Mucosa of rectum (tissue), 2 donors: Measurements from ENCODE around the gene HPS6.

Experiments
- H3K27ac ChIP-seq, 2 donors: one replicate each; pipeline ENCODE4 v1.7.0; 2013; ENCODE audit warnings: inconsistent platforms in 2 of 2, low read depth in 2 of 2, low read length in 2 of 2
- H3K27me3 ChIP-seq, 2 donors: one replicate each; pipeline ENCODE4 v1.7.0; 2013; ENCODE audit warnings: low read length in 2 of 2; ENCODE audit not compliant: control insufficient read depth in 2 of 2, insufficient read depth in 2 of 2
- H3K36me3 ChIP-seq, 2 donors: one replicate each; pipeline ENCODE4 v1.7.0; 2013; ENCODE audit warnings: low read length in 2 of 2; ENCODE audit not compliant: control insufficient read depth in 2 of 2, insufficient read depth in 2 of 2
- H3K4me1 ChIP-seq, 2 donors: one replicate each; pipeline ENCODE4 v1.7.0; 2013; ENCODE audit warnings: low read length in 2 of 2, mild to moderate bottlenecking in 1 of 2; ENCODE audit not compliant: control insufficient read depth in 2 of 2, insufficient read depth in 2 of 2
- H3K4me3 ChIP-seq, 2 donors: one replicate each; pipeline ENCODE4 v1.7.0; 2013; ENCODE audit warnings: low read length in 2 of 2
- H3K9ac ChIP-seq, 2 donors: one replicate each; pipeline ENCODE4 v1.7.0; 2013; ENCODE audit warnings: low read length in 2 of 2, low read depth in 1 of 2, mild to moderate bottlenecking in 1 of 2
- H3K9me3 ChIP-seq, 2 donors: one replicate each; pipeline ENCODE4 v1.7.0; 2013; ENCODE audit warnings: low read length in 2 of 2; ENCODE audit not compliant: control insufficient read depth in 2 of 2
- donor health status: healthy.
- donor health status: Normal muscosa, but diverticular disease.

The HPS6 gene

DNA sequence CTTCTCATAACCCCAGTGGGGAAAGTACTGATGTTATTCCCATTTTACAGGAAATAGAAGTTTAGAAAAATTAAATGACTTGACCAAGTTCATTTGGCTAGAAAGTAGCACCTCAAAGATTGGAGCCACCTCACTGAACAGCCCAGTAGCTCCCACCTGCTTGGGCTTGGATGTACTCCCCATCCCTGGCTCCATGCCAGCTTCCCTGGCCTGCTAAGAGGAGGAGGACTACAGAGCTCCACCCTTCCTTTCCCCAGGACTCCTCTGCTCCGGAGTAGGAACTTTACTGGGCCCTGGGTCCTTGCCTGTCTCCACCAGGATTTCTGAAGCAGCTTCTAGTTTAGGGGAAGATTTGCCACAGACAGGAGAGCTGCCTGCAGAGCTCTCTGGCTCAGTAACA is 3.1 kb downstream of the HPS6 start:
- H3K27me3 ChIP-seq, result no peaks in the 10 kb centered on the region
- no peaks in the 10 kb centered on the region for H3K9me3 ChIP-seq
- H3K27ac ChIP-seq, result no peak overlapping the region
- no peak overlapping the region for H3K4me3 ChIP-seq
- peaks cover 7% of the 10 kb centered on the region in 2 donors for H3K36me3 ChIP-seq
- no peak overlapping the region for H3K9ac ChIP-seq
- H3K4me1 ChIP-seq, result peaks cover 17 to 18% of the 10 kb centered on the region in 2 donors

DNA sequence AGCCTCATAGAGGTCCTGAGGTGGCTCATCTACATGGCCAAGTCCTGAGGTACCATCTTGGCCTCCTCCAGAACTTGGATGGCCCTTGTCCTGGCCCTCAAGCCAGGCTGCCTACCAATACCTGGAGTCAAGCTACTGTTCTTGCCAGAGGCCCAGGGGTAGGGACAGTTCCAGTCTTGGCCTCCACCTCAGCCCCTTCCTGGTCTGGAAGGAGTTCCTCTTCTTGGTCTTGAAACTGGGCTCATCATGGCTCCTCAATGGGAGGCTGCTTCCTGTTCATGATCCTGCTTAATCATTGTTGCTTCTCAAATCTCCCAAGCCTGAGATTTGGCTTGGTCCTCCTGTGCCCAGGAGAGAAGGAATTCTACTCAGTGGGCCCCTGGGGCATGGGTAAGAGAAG is 3.9 kb downstream of the HPS6 start:
- Histone ChIP-seq H3K4me1 (peaks cover 17 to 18% of the 10 kb centered on the region in 2 donors), H3K27me3 (no peaks in the 10 kb centered on the region), H3K9me3 (no peaks in the 10 kb centered on the region), H3K36me3 (peaks cover 7% of the 10 kb centered on the region in 2 donors), H3K4me3 (no peak overlapping the region), H3K27ac (no peak overlapping the region), H3K9ac (no peak overlapping the region)

DNA sequence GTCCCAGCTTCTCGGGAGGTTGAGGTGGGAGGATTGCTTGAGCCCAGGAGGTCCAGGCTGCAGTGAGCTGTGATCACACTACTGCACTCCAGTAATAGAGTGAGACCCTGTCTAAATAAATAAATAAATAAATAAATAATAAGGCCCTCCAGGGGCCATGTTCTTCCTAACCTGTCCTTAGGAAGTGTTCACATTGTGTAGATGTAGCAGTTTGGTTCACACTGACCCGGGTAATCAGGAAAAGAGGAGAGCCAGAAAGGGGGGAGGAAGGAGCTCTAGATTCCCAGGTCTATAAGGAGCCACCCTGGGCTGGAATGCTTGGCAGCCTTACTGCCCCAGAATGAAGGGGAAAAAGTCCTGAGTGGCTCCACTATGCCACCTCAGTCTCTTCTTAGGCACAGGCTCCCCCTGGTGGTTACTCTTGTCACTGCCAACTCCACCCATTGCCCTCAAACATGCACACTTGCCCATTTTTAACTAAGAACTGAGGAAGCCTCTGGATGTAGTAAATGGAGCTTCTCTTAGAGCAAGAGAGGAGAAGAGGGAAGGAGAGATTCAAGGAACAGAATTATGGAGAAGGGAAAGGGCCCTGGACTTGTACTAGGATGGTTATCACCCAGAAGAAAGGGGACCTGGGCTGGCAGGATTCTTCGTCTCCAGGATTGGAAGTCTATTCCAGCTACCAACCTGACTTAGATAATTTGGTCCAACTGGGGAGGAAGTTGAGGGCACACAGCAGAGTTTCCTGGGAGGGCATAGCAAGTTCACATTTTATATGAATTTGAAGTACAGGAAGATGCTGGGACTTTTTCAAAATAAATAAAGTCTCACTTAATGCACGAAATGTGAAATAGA is 7.8 kb downstream of the HPS6 start:
- H3K27me3 ChIP-seq, result no peaks in the 10 kb centered on the region
- no peak overlapping the region for H3K4me3 ChIP-seq
- peaks cover 0 to 3% of the 10 kb centered on the region in 2 donors for H3K36me3 ChIP-seq
- no peaks in the 10 kb centered on the region for H3K9me3 ChIP-seq
- H3K27ac ChIP-seq, result no peak overlapping the region
- H3K9ac ChIP-seq, result no peak overlapping the region
- H3K4me1 ChIP-seq, result no peaks in the 10 kb centered on the region

DNA sequence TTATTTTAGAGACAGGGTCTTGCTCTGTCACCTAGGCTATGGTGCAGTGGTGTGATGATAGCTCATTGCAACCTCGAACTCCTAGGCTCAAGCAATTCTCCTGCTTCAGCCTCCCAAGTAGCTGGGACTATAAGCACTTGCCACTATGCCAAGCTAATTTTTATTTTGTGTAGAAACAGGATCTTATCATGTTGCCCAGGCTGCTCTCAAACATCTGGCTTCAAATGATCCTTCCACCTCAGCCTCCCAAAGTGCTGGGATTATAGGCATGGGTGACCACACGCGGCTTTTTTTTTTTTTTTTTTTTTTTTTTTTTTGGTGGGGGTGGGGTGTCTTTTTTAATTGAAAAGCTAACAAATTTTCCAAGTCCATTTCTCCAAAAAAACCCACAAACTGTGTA is 18.4 kb downstream of the HPS6 start:
- Histone ChIP-seq H3K9ac (no peak overlapping the region), H3K4me1 (no peaks in the 10 kb centered on the region), H3K27me3 (no peaks in the 10 kb centered on the region), H3K9me3 (no peaks in the 10 kb centered on the region), H3K36me3 (no peaks in the 10 kb centered on the region), H3K4me3 (no peak overlapping the region), H3K27ac (no peak overlapping the region)

DNA sequence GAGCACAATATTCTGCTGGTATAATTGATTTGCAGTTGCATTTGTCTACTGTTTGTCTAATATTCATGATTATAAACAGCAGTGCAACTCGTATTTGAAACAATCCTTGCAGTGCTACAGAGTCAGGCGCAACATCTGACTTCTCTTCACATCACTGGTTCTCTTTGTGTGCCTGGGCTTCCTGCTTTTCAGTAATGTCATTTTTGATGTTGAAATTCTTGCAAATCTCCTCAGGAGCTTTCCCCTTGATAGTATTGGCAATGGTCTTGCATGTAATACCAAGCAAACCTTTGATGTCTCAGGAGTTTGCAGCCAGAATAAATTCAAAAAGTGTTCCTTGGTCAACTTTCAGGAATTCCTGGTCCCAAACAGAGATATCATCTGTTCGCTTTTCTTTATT is 20.2 kb downstream of the HPS6 start:
- no peaks in the 10 kb centered on the region for H3K4me1 ChIP-seq
- no peak overlapping the region for H3K9ac ChIP-seq
- no peak overlapping the region for H3K27ac ChIP-seq
- no peak overlapping the region for H3K4me3 ChIP-seq
- H3K36me3 ChIP-seq, result no peaks in the 10 kb centered on the region
- H3K27me3 ChIP-seq, result no peaks in the 10 kb centered on the region
- no peaks in the 10 kb centered on the region for H3K9me3 ChIP-seq

DNA sequence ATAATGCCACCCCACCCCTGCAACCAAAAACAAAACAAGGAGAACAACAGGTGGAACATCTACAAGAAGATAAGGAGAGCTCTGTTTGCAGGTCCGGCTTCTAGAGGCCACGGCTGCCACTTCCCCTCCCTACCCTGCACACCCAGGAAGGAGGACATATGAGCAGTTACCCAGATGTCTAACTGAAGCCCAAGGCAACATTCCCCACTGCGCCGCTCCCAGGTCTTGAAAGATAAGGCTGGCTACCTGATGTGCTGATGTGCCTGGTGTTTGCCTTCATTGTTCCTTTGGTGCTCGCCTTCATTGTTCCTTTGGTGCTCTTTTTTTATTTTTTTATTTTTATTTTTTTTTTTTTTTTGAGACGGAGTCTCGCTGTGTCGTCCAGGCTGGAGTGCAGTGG is 21.0 kb downstream of the HPS6 start:
- Histone ChIP-seq H3K4me1 (no peaks in the 10 kb centered on the region), H3K27me3 (no peaks in the 10 kb centered on the region), H3K9me3 (no peaks in the 10 kb centered on the region), H3K9ac (no peak overlapping the region), H3K36me3 (no peaks in the 10 kb centered on the region), H3K4me3 (no peak overlapping the region), H3K27ac (no peak overlapping the region)

DNA sequence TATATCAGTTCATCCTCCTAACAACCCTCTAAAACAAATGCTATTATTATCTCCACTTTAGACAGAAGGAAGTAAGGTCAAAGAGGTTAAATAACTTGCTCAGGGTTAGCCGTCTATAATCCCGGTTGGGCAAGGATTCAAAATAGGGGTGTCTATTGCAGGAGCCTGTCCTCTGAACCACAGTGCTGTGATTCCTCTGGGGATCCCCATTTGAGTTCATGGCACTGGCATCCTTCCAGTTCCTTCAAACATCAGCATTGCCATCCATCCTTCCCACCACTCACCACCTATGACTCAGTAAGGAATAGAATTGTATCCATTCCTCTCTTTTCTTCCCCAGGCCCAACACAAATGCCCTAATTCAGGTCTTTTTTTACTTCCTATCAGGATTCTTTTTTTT is 25.6 kb downstream of the HPS6 start:
- Histone ChIP-seq H3K9ac (no peak overlapping the region), H3K36me3 (no peaks in the 10 kb centered on the region), H3K4me1 (no peaks in the 10 kb centered on the region), H3K27me3 (no peaks in the 10 kb centered on the region), H3K4me3 (no peak overlapping the region), H3K9me3 (no peaks in the 10 kb centered on the region), H3K27ac (no peak overlapping the region)

DNA sequence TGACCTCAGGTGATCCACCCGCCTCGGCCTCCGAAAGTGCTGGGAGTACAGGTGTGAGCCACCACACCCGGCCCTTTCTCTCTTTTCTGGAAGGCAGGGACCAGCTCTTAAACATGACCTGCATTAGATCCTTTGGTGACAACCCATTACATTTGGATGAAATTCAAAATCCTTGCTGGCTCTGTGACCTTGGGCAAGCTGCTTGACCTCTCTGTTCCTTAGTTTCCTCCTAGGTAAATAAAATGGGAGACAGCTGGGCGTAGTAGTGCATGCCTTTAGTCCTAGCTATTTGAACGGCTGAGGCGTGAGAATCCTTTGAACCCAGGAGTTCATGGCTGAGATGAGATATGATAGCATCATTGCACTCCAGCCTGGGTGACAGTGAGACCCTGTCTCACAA is 31.3 kb downstream of the HPS6 start:
- H3K27me3 ChIP-seq, result no peaks in the 10 kb centered on the region
- H3K36me3 ChIP-seq, result no peaks in the 10 kb centered on the region
- H3K27ac ChIP-seq, result no peak overlapping the region
- no peak overlapping the region for H3K9ac ChIP-seq
- no peaks in the 10 kb centered on the region for H3K9me3 ChIP-seq
- H3K4me3 ChIP-seq, result no peak overlapping the region
- H3K4me1 ChIP-seq, result no peaks in the 10 kb centered on the region

DNA sequence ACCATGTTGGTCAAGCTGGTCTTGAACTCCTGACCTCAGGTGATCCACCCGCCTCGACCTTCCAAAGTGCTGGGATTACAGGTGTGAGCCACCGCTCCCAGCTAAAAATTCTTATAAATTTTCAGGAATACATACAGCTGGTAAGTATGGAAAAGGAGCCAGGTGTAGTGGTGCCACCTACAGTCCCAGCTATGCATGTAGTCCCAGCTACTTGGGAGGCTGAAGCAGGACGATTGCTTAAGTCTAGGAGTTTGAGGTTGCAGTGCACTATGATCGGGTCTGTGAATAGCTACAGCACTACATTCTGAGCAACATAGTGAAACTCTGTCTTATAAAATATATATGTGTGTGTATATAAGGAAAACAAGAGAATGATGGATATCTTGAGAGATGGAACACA is 36.0 kb downstream of the HPS6 start:
- Histone ChIP-seq H3K4me3 (no peak overlapping the region), H3K9ac (no peak overlapping the region), H3K9me3 (no peaks in the 10 kb centered on the region), H3K27ac (no peak overlapping the region), H3K27me3 (no peaks in the 10 kb centered on the region), H3K4me1 (peaks cover 0 to 3% of the 10 kb centered on the region in 2 donors), H3K36me3 (no peaks in the 10 kb centered on the region)

DNA sequence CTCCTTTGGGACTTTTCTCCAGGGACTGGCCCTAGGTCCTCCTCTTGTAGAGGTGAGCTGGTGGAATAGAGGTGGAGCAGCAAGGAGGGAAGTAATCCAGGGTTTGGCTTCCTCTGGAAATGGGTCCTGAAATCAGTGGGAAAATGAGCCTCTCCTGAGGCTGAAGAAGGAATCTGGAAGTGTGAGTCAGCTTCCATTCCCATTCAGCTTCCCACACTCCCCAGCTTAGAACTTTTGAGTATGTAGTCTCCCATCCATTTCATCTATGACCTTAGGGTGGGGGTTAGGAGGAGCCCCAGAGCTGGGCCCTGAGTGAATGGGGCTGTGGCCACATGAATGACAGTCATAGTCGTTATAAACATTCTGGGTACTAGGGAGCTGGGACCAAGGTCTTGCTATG is 37.3 kb downstream of the HPS6 start:
- no peaks in the 10 kb centered on the region for H3K27me3 ChIP-seq
- H3K9me3 ChIP-seq, result no peaks in the 10 kb centered on the region
- no peak overlapping the region for H3K9ac ChIP-seq
- peaks cover 0 to 3% of the 10 kb centered on the region in 2 donors for H3K4me1 ChIP-seq
- no peak overlapping the region for H3K27ac ChIP-seq
- H3K36me3 ChIP-seq, result peaks cover 0 to 9% of the 10 kb centered on the region in 2 donors
- H3K4me3 ChIP-seq, result no peak overlapping the region
